ENCODE measurements around the gene TOR4A.

GRCh38 chr9:137272241-137273094 is 5.1 kb upstream of the TOR4A start:
- no peak for TF ChIP-seq EZH2 (IDR thresholded peaks at IDR 0.05; ENCODE audit: insufficient read depth, poor library complexity, severe bottlenecking)
- no peak for TF ChIP-seq EZH2phosphoT487 (IDR thresholded peaks at IDR 0.05; ENCODE audit: insufficient read depth, low read depth)
